NCI-H1048 (cell line): ENCODE results near the gene HOXD4.

Experiments
- DNase-seq: peaks from one replicate; lab custom pipeline; 2025; lab: John Stamatoyannopoulos, UW

Gene HOXD4

DNA sequence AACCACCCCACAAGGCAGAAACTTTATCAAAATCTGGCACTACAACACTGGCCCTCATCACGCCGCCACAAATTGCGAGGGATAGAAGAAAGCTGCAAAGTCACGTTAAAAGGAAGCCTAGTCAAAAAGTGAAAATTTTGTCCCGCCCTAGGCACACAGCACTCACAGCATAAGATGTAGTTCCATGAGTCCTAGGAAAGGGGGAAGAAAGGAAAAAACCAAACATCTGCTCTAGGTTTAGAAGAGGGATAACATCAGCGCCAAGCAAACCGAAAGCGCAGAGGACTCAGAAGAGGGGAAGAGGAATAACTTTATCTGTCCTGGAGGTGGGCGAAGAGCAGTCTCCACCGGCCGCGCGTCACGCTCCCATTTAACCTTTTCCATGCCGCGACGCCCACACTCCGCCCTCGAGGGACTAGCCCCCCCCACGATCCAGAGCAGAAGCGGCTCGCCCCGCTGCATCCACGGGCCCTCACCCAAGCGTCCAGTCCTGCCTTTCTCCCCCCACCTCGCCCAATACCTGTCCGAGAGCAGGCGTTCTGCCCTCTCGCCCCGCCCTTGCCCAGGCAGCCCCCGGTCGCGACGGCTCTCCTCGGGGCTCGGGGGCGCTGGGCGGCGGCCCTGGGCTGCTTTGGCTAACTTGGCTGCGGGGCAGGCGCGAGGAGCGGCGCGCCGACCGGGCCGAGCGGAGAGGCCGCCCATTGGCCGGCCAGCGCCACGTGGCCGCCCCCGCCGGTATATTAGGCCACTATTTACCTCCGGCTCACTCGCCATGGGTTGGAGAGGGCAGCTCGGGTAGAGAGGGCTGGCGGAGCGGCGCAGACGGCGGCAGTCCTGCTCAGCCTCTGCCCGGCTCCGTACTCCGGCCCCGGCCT is 36.8 kb downstream of the HOXD4 start, which contains the start of gene HOXD1:
Gene HOXD1, plus strand, starts transcription at position 770 of the 875 bp plus-strand sequence. CDS start 134 bp downstream, outside the sequence.
- no peak for DNase-seq

- DNase-seq: no peak
These were observed 37.7 kb downstream of the HOXD4 start for GRCh38 chr2:176188774-176189680.

DNA sequence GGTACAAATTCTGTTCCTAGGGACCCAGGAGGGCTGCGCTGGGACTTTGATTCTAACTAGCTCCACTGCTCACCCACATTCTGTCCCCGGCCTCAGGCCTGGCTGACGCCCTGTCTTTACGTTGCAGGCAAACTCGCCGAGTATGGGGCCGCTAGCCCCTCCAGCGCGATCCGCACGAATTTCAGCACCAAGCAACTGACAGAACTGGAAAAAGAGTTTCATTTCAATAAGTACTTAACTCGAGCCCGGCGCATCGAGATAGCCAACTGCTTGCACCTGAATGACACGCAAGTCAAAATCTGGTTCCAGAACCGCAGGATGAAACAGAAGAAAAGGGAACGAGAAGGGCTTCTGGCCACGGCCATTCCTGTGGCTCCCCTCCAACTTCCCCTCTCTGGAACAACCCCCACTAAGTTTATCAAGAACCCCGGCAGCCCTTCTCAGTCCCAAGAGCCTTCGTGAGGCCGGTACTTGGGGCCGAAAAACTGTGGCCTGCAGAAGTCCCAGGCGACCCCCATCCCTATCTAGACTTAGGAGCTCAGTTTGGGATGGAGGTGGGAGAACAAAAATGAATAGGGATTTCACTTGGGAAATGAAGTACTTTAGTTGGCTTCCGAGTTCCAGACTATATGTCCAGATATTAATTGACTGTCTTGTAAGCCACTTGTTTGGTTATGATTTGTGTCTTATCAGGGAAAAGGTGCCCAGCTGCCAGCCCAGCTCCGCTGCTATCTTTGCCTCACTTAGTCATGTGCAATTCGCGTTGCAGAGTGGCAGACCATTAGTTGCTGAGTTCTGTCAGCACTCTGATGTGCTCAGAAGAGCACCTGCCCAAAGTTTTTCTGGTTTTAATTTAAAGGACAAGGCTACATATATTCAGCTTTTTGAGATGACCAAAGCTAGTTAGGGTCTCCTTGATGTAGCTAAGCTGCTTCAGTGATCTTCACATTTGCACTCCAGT is 38.6 kb downstream of the HOXD4 start:
- no peak for DNase-seq

DNA sequence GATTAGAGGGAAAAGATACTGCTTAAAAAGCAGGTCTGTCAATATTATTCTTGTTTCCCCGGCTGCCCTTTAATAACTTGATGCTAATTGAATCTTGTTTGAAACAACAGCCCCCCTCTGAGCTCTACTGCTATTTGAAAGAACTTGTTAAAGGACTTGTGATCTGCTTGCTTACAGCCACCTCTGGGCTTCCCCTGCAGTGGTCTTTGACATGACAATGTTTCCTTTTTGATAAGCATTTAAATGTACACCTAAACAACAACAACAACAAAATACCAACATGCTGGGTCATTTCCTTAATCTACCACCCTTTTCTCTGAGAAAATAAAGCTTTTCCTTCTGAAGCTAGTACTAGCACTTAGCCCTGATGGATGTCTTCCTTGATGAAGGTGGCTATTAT is 41.0 kb downstream of the HOXD4 start:
- DNase-seq: no peak

GRCh38 chr2:176193048-176193447 is 41.7 kb downstream of the HOXD4 start:
- no peak for DNase-seq

DNA sequence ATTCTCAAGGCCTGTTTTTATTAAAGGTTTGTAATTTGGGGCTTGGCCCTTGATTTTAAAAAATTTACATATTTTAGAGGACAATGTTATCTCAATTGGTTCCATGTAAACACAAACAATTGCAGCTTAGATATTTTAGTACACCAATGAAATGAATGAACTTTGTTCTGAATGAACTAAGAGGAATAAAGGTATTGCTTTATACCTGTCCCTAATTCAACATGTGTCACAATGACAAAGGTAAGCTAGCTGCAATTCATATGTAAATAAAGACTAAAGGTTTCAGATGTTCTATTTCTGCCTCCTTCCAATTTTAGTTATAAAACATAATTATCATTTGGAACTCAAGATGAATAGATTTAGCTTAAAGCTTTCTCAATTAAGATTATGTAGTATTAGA is 48.6 kb downstream of the HOXD4 start:
- DNase-seq: no peak

- no peak for DNase-seq
These were observed 49.6 kb downstream of the HOXD4 start for GRCh38 chr2:176200971-176201370.

DNA sequence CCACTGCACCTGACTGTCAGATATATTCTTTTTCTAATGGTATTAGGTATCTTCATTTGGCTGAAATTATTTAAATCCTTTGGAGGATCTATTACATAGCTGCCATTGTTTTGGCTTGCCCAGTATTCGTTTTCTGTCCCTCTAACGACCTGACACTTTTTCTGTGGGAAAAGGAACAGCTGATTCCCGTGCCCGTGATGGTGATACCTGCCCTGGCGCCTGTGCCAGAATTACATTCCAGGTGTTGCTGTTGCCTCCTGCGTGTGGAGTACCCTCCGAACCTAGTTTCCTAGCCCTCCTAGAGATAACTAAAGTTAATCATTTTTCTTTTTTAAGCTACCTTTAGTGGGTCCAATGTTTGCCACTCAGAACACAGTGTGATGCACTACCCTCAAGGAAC is 51.1 kb downstream of the HOXD4 start:
- DNase-seq: no peak
